GM21528 (cell line): Measurements from ENCODE around the gene FHOD3.
A peak's percentile ranks its signal among the peaks of the same experiment; 100 is the strongest.

Experiments used
- ATAC-seq: cut with Tn5 transposase; IDR thresholded peaks from one replicate; pipeline ENCODE4 v1.9.1; 2021; ENCODE audit warnings: mild to moderate bottlenecking, moderate library complexity; ENCODE audit not compliant: unreplicated experiment, low FRiP score

Gene FHOD3

DNA sequence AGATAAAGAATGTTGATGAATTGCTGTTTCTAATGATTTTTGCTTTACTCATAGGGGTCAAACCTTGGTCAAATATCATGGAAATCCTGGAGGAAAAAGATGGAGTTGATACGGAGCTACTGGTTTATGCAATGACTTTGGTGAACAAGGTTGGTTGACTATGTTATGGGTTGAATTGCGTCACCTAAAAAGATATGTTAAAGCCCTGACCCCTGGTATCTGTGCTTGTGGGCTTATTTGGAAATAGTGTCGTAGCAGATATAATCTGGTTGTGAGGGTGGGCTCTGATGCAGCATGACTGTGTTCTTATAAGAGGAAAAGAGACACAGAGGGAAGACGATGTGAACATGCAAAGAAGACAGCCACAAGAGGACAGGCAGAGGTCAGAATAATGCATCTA is 305.1 kb downstream of the FHOD3 start:
- ATAC-seq: no peak

- ATAC-seq: no peak
Observed at GRCh38 chr18:36608107-36608506, 310.6 kb downstream of the FHOD3 start.

DNA sequence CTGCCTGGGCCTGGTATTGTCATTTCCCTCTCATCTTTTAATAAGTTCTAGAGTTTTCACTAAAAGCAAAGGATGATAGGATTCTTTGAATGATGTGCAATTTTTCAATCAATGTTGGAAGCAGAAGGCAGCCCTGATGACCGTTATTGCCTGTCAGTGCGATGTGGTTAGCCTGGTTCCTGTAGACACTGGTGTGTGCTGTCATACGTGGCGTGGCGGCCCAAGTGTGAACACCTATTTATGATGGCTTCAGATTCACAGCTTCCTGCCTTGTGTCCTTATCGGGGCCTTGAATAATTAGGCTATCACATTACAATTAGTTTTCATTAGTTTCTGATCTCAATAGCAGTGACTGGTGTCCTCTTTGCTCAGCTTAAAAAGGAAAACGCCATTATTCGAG is 312.7 kb downstream of the FHOD3 start:
- ATAC-seq: no peak

DNA sequence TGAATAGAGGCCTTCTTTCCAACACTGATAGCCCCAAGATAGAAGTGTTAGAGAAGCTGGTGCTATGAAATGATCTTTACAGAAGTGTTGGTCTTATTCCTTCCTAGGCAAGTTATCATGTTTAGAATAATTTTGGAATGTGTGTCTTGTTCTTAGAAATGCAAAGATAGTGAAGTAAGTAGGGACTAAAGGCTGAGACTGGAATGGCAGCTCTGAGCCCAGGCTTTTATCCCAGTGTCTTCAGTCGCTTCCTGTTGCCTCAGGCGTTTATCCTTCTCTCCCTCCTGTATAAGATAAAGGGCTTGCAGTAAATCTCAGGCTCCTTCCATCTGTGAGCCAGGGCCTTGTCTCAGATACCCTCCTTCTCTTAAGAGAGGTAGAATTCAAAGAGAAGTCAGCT is 313.1 kb downstream of the FHOD3 start:
- ATAC-seq: no peak

DNA sequence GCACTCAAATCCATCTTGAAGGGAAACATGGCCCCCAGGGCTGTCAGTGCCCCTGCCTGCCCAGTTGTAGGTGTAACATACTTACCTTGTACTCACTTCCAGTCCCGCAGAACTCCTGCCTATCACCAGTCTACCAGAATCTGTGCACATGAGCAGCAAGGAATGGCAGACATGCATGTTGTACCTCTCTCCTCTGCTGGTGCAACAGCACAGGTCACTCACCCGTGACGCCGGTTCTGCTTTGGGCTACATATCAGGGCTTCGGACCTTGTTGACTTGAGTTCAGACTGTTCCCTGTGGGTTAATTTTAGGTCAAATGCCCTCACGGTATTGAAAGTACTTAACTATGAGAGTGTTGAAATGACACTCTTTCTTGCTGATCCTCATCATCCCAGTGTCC is 315.6 kb downstream of the FHOD3 start:
- ATAC-seq: no peak

- ATAC-seq: no peak
Observed at GRCh38 chr18:36613810-36614209, 316.3 kb downstream of the FHOD3 start.

DNA sequence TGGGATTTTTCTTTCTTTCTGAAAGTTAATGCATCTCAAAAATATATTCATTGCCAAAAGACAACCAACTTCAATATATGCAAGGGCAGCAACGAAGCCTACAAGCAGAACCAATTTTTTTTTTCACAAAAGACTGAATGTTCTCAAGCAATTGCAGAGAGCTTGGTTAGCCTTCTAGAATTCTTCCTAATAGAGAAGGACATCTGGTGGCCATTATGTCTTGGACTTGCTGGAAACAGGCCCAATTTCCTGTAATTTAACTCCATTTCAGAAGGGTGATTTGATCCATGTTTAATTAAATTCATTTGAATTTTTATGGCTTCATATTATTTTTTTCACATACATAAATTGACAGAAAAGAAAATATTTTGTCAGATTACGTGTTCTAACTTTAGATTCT is 323.3 kb downstream of the FHOD3 start:
- ATAC-seq: no peak

DNA sequence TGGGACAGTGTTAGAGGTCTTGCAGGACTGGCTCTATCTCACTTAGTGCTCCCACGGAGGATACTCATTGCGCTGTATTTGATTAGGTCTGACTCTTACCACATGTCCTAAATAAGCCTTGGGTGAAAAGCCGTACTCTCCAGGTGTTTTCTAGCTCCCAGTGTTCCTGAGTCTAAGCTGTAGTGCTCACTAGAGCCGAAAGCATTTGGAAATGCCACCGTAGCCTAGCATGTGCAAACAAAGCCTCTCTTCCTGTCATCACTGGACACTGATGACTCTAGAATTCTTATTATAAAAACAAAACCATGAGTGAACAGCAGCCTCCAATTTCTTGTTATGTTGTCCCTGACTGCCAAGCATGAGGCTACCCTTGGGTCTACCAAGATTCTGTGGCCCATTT is 325.1 kb downstream of the FHOD3 start:
- ATAC-seq: no peak

DNA sequence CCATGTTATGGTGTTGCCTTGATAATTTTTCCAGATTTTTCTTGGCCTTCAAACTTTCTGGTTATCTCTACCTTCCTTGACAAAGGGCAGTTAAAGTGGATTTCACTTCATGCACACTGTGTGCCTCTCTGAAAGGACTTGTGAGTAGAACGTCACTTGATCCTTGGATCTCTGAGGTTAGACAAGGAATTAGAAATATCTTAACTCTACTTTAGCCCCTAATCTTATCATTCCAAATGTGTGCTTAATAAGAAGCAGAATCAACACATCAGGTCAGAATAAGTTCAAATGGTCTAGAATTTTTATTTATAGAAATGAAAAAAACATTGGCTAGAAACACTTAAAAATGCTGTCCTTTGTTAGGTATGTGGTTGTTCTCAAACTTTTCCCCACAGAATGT is 325.6 kb downstream of the FHOD3 start:
- ATAC-seq: no peak

DNA sequence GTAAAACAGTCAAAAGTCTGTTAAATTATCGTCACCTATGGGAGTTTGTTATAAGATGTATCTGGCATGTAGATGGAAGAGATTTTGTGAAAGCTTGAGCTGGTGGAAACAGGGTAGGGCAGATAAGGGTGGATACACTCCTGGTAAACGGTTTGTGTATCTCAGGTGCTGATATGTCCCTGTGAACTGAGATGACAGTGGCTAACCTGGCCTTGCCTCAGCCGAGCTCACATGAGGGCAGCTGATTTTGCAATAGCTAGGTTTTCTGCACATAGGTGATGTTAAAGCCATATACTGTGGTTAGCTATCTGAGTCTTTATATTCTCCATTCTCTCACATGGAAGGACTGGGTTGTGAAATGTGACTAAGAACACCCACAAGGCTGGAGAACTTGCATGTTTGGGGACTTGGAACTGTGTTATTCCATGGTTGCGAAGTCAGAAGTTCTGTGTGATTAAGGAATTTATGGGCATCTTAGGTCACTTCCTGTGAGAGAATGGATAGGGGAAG is 326.2 kb downstream of the FHOD3 start:
- no peak for ATAC-seq

GRCh38 chr18:36624451-36625167 is 327.1 kb downstream of the FHOD3 start:
- ATAC-seq: no peak

- no peak for ATAC-seq
Observed at GRCh38 chr18:36625386-36625785, 327.9 kb downstream of the FHOD3 start.

- ATAC-seq: no peak
Observed at GRCh38 chr18:36627637-36628036, 330.1 kb downstream of the FHOD3 start.

- no peak for ATAC-seq
Observed at GRCh38 chr18:36628435-36629137, 331.1 kb downstream of the FHOD3 start.

- no peak for ATAC-seq
Observed at GRCh38 chr18:36629138-36629530, 331.6 kb downstream of the FHOD3 start.

- ATAC-seq: no peak
Observed at GRCh38 chr18:36629836-36630235, 332.3 kb downstream of the FHOD3 start.

GRCh38 chr18:36630917-36631316 is 333.4 kb downstream of the FHOD3 start:
- no peak for ATAC-seq

DNA sequence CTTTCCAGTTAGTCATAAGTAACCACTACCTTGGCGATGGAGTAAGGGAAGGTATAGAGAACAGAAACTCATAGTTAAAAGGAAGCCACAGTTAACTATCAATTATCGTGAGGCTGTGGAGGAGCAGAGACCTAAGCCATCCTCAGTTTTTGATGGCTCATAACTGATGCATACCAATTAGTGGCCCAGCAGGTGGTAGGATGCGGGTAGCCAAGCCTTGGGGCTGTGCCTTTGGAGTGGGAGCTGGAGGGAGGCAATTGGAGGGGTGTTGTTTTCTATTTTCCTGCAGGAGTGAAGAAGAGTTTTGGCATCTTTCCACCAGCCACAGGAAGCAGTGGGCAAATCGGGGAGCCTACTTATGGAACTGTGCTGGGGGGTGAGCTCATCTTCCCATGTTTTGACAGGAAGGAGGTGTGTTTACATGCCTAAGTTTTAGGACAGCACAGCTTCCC is 336.5 kb downstream of the FHOD3 start:
- ATAC-seq: no peak

- no peak for ATAC-seq
Observed at GRCh38 chr18:36634573-36635216, 337.2 kb downstream of the FHOD3 start.

DNA sequence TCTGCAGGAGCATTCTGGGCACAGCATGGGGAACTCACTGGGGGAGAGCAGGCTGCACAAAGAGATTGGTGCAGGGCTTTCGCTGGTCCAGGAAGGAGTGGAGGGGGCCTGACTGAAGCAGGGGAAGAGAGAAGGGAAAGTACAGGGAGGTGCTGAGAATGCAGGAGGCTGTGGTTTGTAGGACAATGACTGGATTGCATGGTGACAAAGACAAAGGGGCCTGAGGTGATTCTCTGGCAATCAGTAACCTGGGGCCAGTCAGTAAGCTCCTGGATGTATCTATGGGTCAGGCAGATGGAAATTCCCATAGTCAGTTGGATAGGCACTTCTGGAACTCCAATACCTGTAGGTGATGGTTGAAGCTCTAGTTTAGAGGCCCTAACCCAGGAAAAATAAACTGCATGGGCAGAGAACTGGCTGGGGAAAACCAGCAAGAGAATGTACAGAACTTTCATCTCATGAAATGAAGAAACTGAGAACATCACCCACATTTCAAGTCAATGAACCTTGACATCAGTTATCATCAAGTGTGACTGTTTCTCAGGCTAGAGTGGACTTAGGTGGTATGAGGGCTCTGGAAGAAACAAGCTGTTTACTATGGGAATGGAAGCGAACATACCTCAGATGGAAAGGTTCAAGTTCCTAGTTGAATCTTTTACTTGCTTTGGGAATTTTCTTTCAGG is 338.0 kb downstream of the FHOD3 start:
- ATAC-seq: peak; percentile 39

GRCh38 chr18:36636237-36636817 is 338.8 kb downstream of the FHOD3 start:
- ATAC-seq: no peak
